ENCODE results near the gene HSFX4.

- no peak for TF ChIP-seq ETV5 (CRISPR knock-in tag; IDR thresholded peaks at IDR 0.05; ENCODE audit: low read depth)
- no peak for TF ChIP-seq CTCF (IDR thresholded peaks at IDR 0.05 in 2 of 3, conservative IDR thresholded peaks at IDR 0.05 in 1 of 3; ENCODE audit: insufficient read depth in 2 of 3, low read depth in 1 of 3, low read length in 3 of 3)
- TF ChIP-seq DEAF1 (CRISPR knock-in tag; IDR thresholded peaks at IDR 0.05) = no peak
- TF ChIP-seq EP300 (IDR thresholded peaks at IDR 0.05; ENCODE audit: low read length) = no peak
- no peak for TF ChIP-seq EGR1 (conservative IDR thresholded peaks at IDR 0.05)
- TF ChIP-seq ZNF740 (CRISPR knock-in tag; IDR thresholded peaks at IDR 0.05) = no peak
- TF ChIP-seq ZNF740 (tag; IDR thresholded peaks at IDR 0.05) = no peak
- no peak for TF ChIP-seq GABPA (tag; conservative IDR thresholded peaks at IDR 0.05; ENCODE audit: low read depth)
- TF ChIP-seq JUNB (CRISPR knock-in tag; conservative IDR thresholded peaks at IDR 0.05) = no peak
Measured at GRCh38 chrX:149898554-149898953, 30.8 kb upstream of the HSFX4 start.

Measured in K562 (cell line).